ENCODE measurements around the gene BUD31. TPM values are rescaled to one million over a fixed set of nuclear protein-coding genes. Genes with fewer than 3 reads are reported as not detected.
A peak's percentile ranks its signal among the peaks of the same experiment; 100 is the strongest.

Gene BUD31
- total RNA-seq, 4 donors from 2014 or later = 61.8 to 82.0 (median 66.2) TPM

DNA sequence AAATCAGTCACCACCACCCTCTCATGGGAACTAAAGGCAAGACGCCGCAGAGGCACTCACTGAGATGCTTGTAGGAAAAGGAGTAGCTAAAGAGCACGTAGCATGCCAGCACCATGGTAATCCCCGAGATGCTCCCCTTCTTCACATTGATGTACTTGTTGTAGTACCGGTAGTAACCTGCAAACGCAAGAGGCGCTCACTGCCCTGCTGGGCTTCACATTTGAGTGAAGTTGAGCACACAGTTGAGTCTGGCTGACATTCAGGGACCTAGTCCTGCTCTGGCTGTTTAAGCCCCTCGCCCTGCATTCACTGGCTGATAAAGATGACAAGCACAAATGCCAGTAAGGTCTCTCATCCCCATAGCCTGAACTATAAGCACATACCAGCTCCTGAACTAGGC, 50.3 kb downstream of the BUD31 start:
- peaks cover 22 to 52% (median 41%) of the 10 kb centered on the region in 4 donors for H3K4me1 ChIP-seq
- 73% methylated on average over 5 of the region's 8 CpGs for WGBS
- DNase-seq (ENCODE audit: extremely low spot score) = no peak

DNA sequence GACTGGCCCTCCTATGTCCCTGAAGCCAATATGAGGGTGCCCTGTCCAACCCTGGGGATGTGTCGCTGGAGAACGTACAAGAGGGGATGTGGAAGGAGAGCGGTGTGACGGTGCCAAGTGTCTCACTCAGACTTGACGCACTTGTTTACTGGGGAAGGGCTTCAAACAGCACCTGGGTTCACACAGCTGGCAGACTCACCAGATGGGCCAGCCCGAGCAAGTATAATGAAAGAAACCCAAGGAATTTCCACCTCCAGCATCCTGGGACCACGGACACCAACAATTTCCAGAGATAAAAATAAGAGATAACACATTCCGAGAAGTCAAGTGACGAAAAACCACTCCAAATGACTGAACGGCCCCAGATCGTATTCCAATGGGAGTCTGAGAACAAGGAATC, 51.9 kb downstream of the BUD31 start:
- intact Hi-C loops (cut with DNase I) = no loop called here
- 89% methylated on average over 11 of the region's 11 CpGs for WGBS
- no peak overlapping the region for H3K27ac ChIP-seq (replicated peaks in 1 of 4)
- TF ChIP-seq POLR2AphosphoS5 (IDR thresholded peaks at IDR 0.05) = no peak
- TF ChIP-seq EP300 (IDR thresholded peaks at IDR 0.05) = no peak
- TF ChIP-seq, protein P1, sequence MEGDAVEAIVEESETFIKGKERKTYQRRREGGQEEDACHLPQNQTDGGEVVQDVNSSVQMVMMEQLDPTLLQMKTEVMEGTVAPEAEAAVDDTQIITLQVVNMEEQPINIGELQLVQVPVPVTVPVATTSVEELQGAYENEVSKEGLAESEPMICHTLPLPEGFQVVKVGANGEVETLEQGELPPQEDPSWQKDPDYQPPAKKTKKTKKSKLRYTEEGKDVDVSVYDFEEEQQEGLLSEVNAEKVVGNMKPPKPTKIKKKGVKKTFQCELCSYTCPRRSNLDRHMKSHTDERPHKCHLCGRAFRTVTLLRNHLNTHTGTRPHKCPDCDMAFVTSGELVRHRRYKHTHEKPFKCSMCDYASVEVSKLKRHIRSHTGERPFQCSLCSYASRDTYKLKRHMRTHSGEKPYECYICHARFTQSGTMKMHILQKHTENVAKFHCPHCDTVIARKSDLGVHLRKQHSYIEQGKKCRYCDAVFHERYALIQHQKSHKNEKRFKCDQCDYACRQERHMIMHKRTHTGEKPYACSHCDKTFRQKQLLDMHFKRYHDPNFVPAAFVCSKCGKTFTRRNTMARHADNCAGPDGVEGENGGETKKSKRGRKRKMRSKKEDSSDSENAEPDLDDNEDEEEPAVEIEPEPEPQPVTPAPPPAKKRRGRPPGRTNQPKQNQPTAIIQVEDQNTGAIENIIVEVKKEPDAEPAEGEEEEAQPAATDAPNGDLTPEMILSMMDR (IDR thresholded peaks at IDR 0.05) = no peak
- no peak for TF ChIP-seq POLR2A (IDR thresholded peaks at IDR 0.05; ENCODE audit: low read depth)
- no peak for DNase-seq (ENCODE audit: extremely low spot score)
- H3K27me3 ChIP-seq = no peaks in the 10 kb centered on the region
- no peaks in the 10 kb centered on the region for H3K9me3 ChIP-seq
- peaks cover 36 to 67% (median 56%) of the 10 kb centered on the region in 4 donors for H3K4me1 ChIP-seq
- peaks cover 26 to 77% (median 56%) of the 10 kb centered on the region in 4 donors for H3K36me3 ChIP-seq
- no peak overlapping the region for H3K4me3 ChIP-seq

More for the DNA sequence above, 50.3 kb downstream of the BUD31 start:
- TF ChIP-seq, protein P1 (IDR thresholded peaks at IDR 0.05) = peak in 1 of 3 experiments; percentile 9
- TF ChIP-seq POLR2AphosphoS5 (IDR thresholded peaks at IDR 0.05) (no peak), POLR2A (IDR thresholded peaks at IDR 0.05; ENCODE audit: low read depth) (no peak), EP300 (IDR thresholded peaks at IDR 0.05) (no peak)
- intact Hi-C loops (cut with DNase I) = no loop called here
- peaks cover 34 to 88% (median 70%) of the 10 kb centered on the region in 4 donors for H3K36me3 ChIP-seq
- no peak overlapping the region for H3K4me3 ChIP-seq
- no peak overlapping the region for H3K27ac ChIP-seq (replicated peaks in 1 of 4)
- no peaks in the 10 kb centered on the region for H3K9me3 ChIP-seq
- H3K27me3 ChIP-seq = no peaks in the 10 kb centered on the region

DNA sequence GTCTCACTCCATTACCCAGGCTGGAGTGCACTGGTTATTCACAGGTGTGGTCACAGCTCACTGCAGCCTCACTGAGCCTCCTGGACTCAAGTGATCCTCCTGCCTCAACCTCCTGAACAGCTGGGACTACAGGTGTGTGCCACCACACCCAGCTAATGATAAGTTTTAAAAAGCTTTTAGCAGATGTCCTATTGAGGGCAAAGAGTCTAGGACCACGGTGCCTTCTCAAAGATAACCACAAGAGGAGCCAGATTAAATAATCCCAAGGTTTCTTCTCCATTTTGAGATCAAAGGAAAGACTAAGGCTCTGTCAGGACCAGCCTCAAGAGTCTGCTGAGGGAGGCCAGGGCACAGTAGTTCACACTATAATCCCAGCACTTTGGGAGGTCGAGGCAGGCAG, 52.5 kb downstream of the BUD31 start:
- WGBS = 95% methylated on average over 2 of the region's 2 CpGs
- no peak overlapping the region for H3K27ac ChIP-seq (replicated peaks in 1 of 4)

DNA sequence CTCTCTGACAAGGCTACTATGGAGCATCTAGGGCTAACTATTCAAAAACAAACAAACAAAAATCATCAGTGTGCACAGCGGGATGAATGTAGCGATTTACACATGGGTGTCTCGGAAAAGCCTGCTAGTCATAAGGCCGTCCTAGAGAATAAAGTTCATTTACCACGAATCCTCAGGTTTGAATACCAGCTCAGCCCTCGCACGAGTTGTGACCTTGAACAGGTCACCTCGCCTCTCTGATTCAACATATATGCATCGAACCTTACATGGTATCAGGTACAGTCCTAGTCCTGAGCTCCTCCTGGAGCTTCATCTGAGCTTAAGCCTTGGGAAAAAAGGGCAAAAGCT, 56.6 kb downstream of the BUD31 start:
- H3K27me3 ChIP-seq = no peaks in the 10 kb centered on the region
- TF ChIP-seq POLR2AphosphoS5 (IDR thresholded peaks at IDR 0.05) (no peak), POLR2A (IDR thresholded peaks at IDR 0.05; ENCODE audit: low read depth) (no peak)
- H3K36me3 ChIP-seq = peaks cover 0 to 31% (median 9%) of the 10 kb centered on the region in 4 donors
- 7% methylated on average over 9 of the region's 9 CpGs for WGBS
- H3K27ac ChIP-seq (replicated peaks in 1 of 4) = peak overlapping the region; percentile 83 to 92 (median 85)
- no peaks in the 10 kb centered on the region for H3K9me3 ChIP-seq
- DNase-seq (ENCODE audit: extremely low spot score) = no peak
- H3K4me1 ChIP-seq = peaks cover 36 to 58% (median 52%) of the 10 kb centered on the region in 4 donors
- intact Hi-C loops (cut with DNase I) = no loop called here
- peak overlapping the region; percentile 68 to 97 (median 74) for H3K4me3 ChIP-seq

More for the DNA sequence above, 52.5 kb downstream of the BUD31 start:
- no peaks in the 10 kb centered on the region for H3K9me3 ChIP-seq
- intact Hi-C loops (cut with DNase I) = no loop called here
- H3K4me3 ChIP-seq = no peak overlapping the region
- TF ChIP-seq, protein P1 (IDR thresholded peaks at IDR 0.05) = no peak
- no peak for TF ChIP-seq POLR2AphosphoS5 (IDR thresholded peaks at IDR 0.05)
- TF ChIP-seq POLR2A (IDR thresholded peaks at IDR 0.05; ENCODE audit: low read depth) = no peak
- TF ChIP-seq EP300 (IDR thresholded peaks at IDR 0.05) = no peak
- no peak for DNase-seq (ENCODE audit: extremely low spot score)
- H3K4me1 ChIP-seq = peaks cover 37 to 70% (median 58%) of the 10 kb centered on the region in 4 donors
- H3K27me3 ChIP-seq = no peaks in the 10 kb centered on the region
- H3K36me3 ChIP-seq = peaks cover 26 to 71% (median 51%) of the 10 kb centered on the region in 4 donors

DNA sequence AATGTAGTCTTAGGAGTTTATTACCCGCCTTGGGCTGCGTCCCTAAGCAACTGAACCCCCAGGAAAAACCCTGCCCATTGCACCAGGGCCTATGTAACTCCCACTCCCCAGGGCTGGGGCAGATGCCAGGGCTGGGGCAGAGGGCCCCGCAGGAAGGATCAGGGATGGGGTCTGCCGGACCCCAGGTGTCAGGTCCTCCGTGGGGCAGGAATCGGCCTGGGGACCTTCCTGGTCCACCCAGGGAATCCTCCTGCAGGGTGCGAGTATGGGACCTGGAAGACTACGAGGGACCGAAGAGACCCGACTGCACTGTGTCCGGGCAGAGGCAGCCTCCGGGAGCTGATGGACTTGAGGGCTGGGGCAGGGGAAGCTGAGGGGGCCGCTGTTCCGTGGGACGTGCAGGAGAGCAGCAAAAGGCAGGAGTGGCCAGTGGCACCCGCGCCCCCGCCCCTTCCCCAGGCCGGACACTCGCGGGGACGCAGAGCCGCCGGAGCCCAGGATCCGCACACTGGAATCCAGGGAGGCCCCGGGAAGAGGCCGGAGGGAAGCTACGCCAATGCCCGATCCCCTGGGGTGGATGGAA, 59.7 kb downstream of the BUD31 start:
- H3K36me3 ChIP-seq = peaks cover 0 to 11% (median 6%) of the 10 kb centered on the region in 4 donors
- H3K27me3 ChIP-seq = no peaks in the 10 kb centered on the region
- TF ChIP-seq POLR2AphosphoS5 (IDR thresholded peaks at IDR 0.05) = no peak
- no peak for TF ChIP-seq POLR2A (IDR thresholded peaks at IDR 0.05; ENCODE audit: low read depth)
- no peak for TF ChIP-seq EP300 (IDR thresholded peaks at IDR 0.05)
- TF ChIP-seq, protein P1 (IDR thresholded peaks at IDR 0.05) = no peak
- DNase-seq (ENCODE audit: extremely low spot score) = no peak
- H3K4me1 ChIP-seq = peaks cover 40 to 45% (median 44%) of the 10 kb centered on the region in 4 donors
- H3K4me3 ChIP-seq = no peak overlapping the region
- no peaks in the 10 kb centered on the region for H3K9me3 ChIP-seq
- H3K27ac ChIP-seq (replicated peaks in 1 of 4) = no peak overlapping the region
- WGBS = 88% methylated on average over 26 of the region's 29 CpGs
- intact Hi-C loops (cut with DNase I) = no loop called here

Other genes with a start within 250 kb of the BUD31 start
- gene KPNA7, start 200.9 kb upstream of the BUD31 start, total RNA-seq = not detected
- gene MYH16, start 136.1 kb upstream of the BUD31 start, total RNA-seq = not detected
- gene ARPC1A, start 83.1 kb upstream of the BUD31 start, total RNA-seq = 100 to 1,000 TPM in 2 of 4 donors, 10 to 100 TPM in 2; 83.1 to 105 (median 99.8) TPM
- 100 to 1,000 TPM; 101 to 153 (median 134) TPM for gene ARPC1B, start 34.2 kb upstream of the BUD31 start, total RNA-seq
- gene PDAP1, start 372 bp upstream of the BUD31 start, total RNA-seq = 100 to 1,000 TPM in 2 of 4 donors, 10 to 100 TPM in 2; 85.9 to 116 (median 99.9) TPM
- 10 to 100 TPM in 1 of 4 donors, 1 to 10 TPM in 3; 5.3 to 10.2 (median 7.6) TPM for gene PTCD1, start 29.8 kb downstream of the BUD31 start, total RNA-seq
- 10 to 100 TPM; 19.1 to 25.3 (median 20.8) TPM for gene CPSF4, start 30.0 kb downstream of the BUD31 start, total RNA-seq
- gene ATP5MF, start 57.2 kb downstream of the BUD31 start, total RNA-seq = 100 to 1,000 TPM; 487 to 697 (median 507) TPM
- gene ZNF789, start 63.9 kb downstream of the BUD31 start, total RNA-seq = 1 to 10 TPM; 2.5 to 6.2 (median 3.0) TPM
- gene ZNF394, start 91.3 kb downstream of the BUD31 start, total RNA-seq = 10 to 100 TPM; 26.6 to 37.9 (median 32.7) TPM
- gene ZKSCAN5, start 95.7 kb downstream of the BUD31 start, total RNA-seq = 10 to 100 TPM in 2 of 4 donors, 1 to 10 TPM in 2; 9.6 to 11.2 (median 10.5) TPM
- 1 to 10 TPM; 2.1 to 3.8 (median 3.3) TPM for gene FAM200A, start 143.1 kb downstream of the BUD31 start, total RNA-seq
- gene ZNF655, start 149.7 kb downstream of the BUD31 start, total RNA-seq = 100 to 1,000 TPM in 3 of 4 donors, 10 to 100 TPM in 1; 92.3 to 140 (median 112) TPM
- gene TMEM225B, start 189.3 kb downstream of the BUD31 start, total RNA-seq = under 1 TPM in 2 of 4 donors, not detected in 2; 0.32 to 0.57 TPM
- 10 to 100 TPM; 12.1 to 17.1 (median 14.2) TPM for gene ZSCAN25, start 208.0 kb downstream of the BUD31 start, total RNA-seq